OCI-LY1 (cell line): ENCODE data around the gene NECAB2.

Source experiments
- H2AFZ ChIP-seq: fragments of 200-600 bp; sonication (generic), shearing (Covaris generic); 2 replicates; pipeline ENCODE4 v1.6.0; 2014; ENCODE audit warnings: antibody characterized with exemption, mild to moderate bottlenecking, low read length
- H3F3A ChIP-seq: fragments of 200-600 bp; sonication (generic), shearing (Covaris generic); 2 replicates; pipeline ENCODE4 v1.6.0; 2014; ENCODE audit warnings: mild to moderate bottlenecking, antibody characterized with exemption, low read length, moderate library complexity; ENCODE audit not compliant: insufficient read depth
- H3K27ac ChIP-seq: fragments of 200-600 bp; sonication (generic); 2 replicates; pipeline ENCODE4 v1.5.1; 2014; ENCODE audit warnings: low read length, mixed run types, mild to moderate bottlenecking, low read depth; ENCODE audit not compliant: poor library complexity, severe bottlenecking
- H3K27me3 ChIP-seq: fragments of 200-600 bp; sonication (generic); 2 replicates; pipeline ENCODE4 v1.6.0; 2014; ENCODE audit warnings: antibody characterized with exemption, mild to moderate bottlenecking, low read length, moderate library complexity; ENCODE audit not compliant: insufficient read depth
- H3K36me3 ChIP-seq: fragments of 200-600 bp; sonication (generic); 2 replicates; pipeline ENCODE4 v1.6.1; 2014; ENCODE audit warnings: mild to moderate bottlenecking, antibody characterized with exemption, low read length, moderate library complexity, mixed read lengths; ENCODE audit not compliant: insufficient read depth
- H3K4me1 ChIP-seq: fragments of 200-600 bp; sonication (generic); 2 replicates; pipeline ENCODE4 v1.5.1; 2014; ENCODE audit warnings: mild to moderate bottlenecking, low read length, moderate library complexity; ENCODE audit not compliant: insufficient read depth, severe bottlenecking
- H3K4me2 ChIP-seq: fragments of 200-600 bp; sonication (generic), shearing (Covaris generic); 2 replicates; pipeline ENCODE4 v1.6.1; 2014; ENCODE audit warnings: low read length
- H3K4me3 ChIP-seq: fragments of 200-600 bp; sonication (generic); 2 replicates; pipeline ENCODE4 v1.5.1; 2014; ENCODE audit warnings: low read length, low read depth, mild to moderate bottlenecking, mixed read lengths; ENCODE audit not compliant: poor library complexity, severe bottlenecking
- H3K79me2 ChIP-seq: fragments of 200-600 bp; shearing (Covaris generic); 2 replicates; pipeline ENCODE4 v1.6.1; 2016; ENCODE audit warnings: mixed run types, low read length, mixed read lengths; ENCODE audit not compliant: insufficient read depth
- H3K9ac ChIP-seq: fragments of 200-600 bp; sonication (generic), shearing (Covaris generic); 2 replicates; pipeline ENCODE4 v1.6.1; 2014; ENCODE audit warnings: mild to moderate bottlenecking, low read length, mixed read lengths
- H3K9me2 ChIP-seq: fragments of 200-600 bp; sonication (generic), shearing (Covaris generic); 2 replicates; pipeline ENCODE4 v1.6.1; 2014; ENCODE audit warnings: low read depth, mild to moderate bottlenecking, low read length, mixed read lengths
- H3K9me3 ChIP-seq: fragments of 200-600 bp; shearing (Covaris generic); 2 replicates; pipeline ENCODE4 v1.6.1; 2014; ENCODE audit warnings: low read length, mixed read lengths
- H4K20me1 ChIP-seq: fragments of 200-600 bp; sonication (generic), shearing (Covaris generic); 2 replicates; pipeline ENCODE4 v1.6.0; 2016; ENCODE audit warnings: mild to moderate bottlenecking, low read length; ENCODE audit not compliant: insufficient read depth
- CTCF ChIP-seq: fragments of 200-600 bp; sonication (generic), shearing (Covaris generic); IDR thresholded peaks from 2 replicates; pipeline ENCODE4 v1.5.1; 2017; ENCODE audit warnings: mild to moderate bottlenecking, antibody characterized with exemption, low read length, moderate library complexity, mixed read lengths
- EZH2 ChIP-seq: fragments of 200-600 bp; sonication (generic), shearing (Covaris generic); IDR thresholded peaks from 2 replicates; pipeline ENCODE4 v1.8.0; 2017; ENCODE audit warnings: borderline replicate concordance, mixed run types, mild to moderate bottlenecking, antibody characterized with exemption, low read length, moderate library complexity, mixed read lengths

The NECAB2 gene

GRCh38 chr16:83967838-83968305 is at the start of gene NECAB2:
NECAB2 (plus strand) TSS chr16:83968244; CDS start chr16:83968649, 405 bp downstream.
- Histone ChIP-seq H3K9ac (no peak within 1 kb of the TSS), H2AFZ (no peak within 1 kb of the TSS), H3K9me2 (no peaks in the 10 kb centered on the region), H4K20me1 (no peaks in the 10 kb centered on the region), H3K36me3 (no peaks in the 10 kb centered on the region), H3F3A (no peaks in the 10 kb centered on the region), H3K9me3 (no peaks in the 10 kb centered on the region), H3K4me1 (no peaks in the 10 kb centered on the region), H3K27ac (no peak within 1 kb of the TSS), H3K79me2 (no peaks in the 10 kb centered on the region), H3K27me3 (peaks cover 6% of the 10 kb centered on the region; the same call in 1 of the 2 replicates), H3K4me3 (no peak within 1 kb of the TSS), H3K4me2 (no peak within 1 kb of the TSS)
- TF ChIP-seq EZH2, result no peak
- peak; percentile 62 for TF ChIP-seq CTCF

- Histone ChIP-seq H2AFZ (no peak overlapping the region), H3F3A (no peaks in the 10 kb centered on the region), H3K9me3 (no peaks in the 10 kb centered on the region), H3K4me2 (no peak overlapping the region), H3K9me2 (no peaks in the 10 kb centered on the region), H3K9ac (no peak overlapping the region), H3K4me3 (no peak overlapping the region), H3K27me3 (no peaks in the 10 kb centered on the region), H4K20me1 (no peaks in the 10 kb centered on the region), H3K79me2 (no peaks in the 10 kb centered on the region), H3K36me3 (peaks cover 23% of the 10 kb centered on the region), H3K27ac (no peak overlapping the region), H3K4me1 (no peaks in the 10 kb centered on the region)
- no peak for TF ChIP-seq CTCF
- TF ChIP-seq EZH2, result no peak
These were observed 47.1 kb upstream of the NECAB2 start for GRCh38 chr16:83920894-83921491.

- Histone ChIP-seq H4K20me1 (no peaks in the 10 kb centered on the region), H3K4me1 (no peaks in the 10 kb centered on the region), H3K27me3 (no peaks in the 10 kb centered on the region), H3K36me3 (0 out of 2 replicates have a peak, but pooled peaks cover 5% of the 10 kb centered on the region), H3K4me3 (no peak overlapping the region), H3K79me2 (no peaks in the 10 kb centered on the region), H3K27ac (no peak overlapping the region), H3K9me2 (no peaks in the 10 kb centered on the region), H3K4me2 (no peak overlapping the region), H3K9ac (no peak overlapping the region), H3F3A (no peaks in the 10 kb centered on the region), H3K9me3 (no peaks in the 10 kb centered on the region), H2AFZ (no peak overlapping the region)
- TF ChIP-seq EZH2 (no peak), CTCF (no peak)
These were observed 44.3 kb upstream of the NECAB2 start for GRCh38 chr16:83923581-83924365.
